ENCODE measurements around the gene NUDT17. TPM values are rescaled to one million over a fixed set of nuclear protein-coding genes. Genes with fewer than 3 reads are reported as not detected.

NUDT17 gene
- total RNA-seq, 2 experiments from 2014 or later: 3.7 to 4.0 TPM

Small RNA genes within 50 kb of the gene (microRNA-seq; reads per million reads assigned to microRNA genes)
- not detected for gene MIR6736 (ENCODE audit: borderline replicate concordance)

Other genes starting within 250 kb of the NUDT17 start
- gene GPR89A, start 237.6 kb upstream of the NUDT17 start, total RNA-seq: 10 to 100 TPM; 17.3 to 21.0 TPM
- gene PDZK1, start 138.3 kb upstream of the NUDT17 start, total RNA-seq: not detected
- under 1 TPM in 1 of 2 experiments, not detected in 1; 0.12 TPM for gene CD160, start 126.1 kb upstream of the NUDT17 start, total RNA-seq
- gene RNF115, start 21.5 kb upstream of the NUDT17 start, total RNA-seq: 10 to 100 TPM; 11.8 to 13.9 TPM
- gene POLR3C, start 21.4 kb upstream of the NUDT17 start, total RNA-seq: 10 to 100 TPM; 34.2 to 42.6 TPM
- gene PIAS3, start 13.5 kb downstream of the NUDT17 start, total RNA-seq: 10 to 100 TPM; 20.0 to 22.0 TPM
- under 1 TPM; 0.30 to 0.55 TPM for gene ANKRD35, start 40.2 kb downstream of the NUDT17 start, total RNA-seq
- gene ITGA10, start 64.4 kb downstream of the NUDT17 start, total RNA-seq: 1 to 10 TPM in 1 of 2 experiments, under 1 TPM in 1; 0.86 to 1.0 TPM
- gene PEX11B, start 73.1 kb downstream of the NUDT17 start, total RNA-seq: 10 to 100 TPM; 22.6 to 26.4 TPM
- gene RBM8A, start 81.9 kb downstream of the NUDT17 start, total RNA-seq: 100 to 1,000 TPM; 293 to 330 TPM
- gene LIX1L, start 112.4 kb downstream of the NUDT17 start, total RNA-seq: 10 to 100 TPM; 44.9 to 49.4 TPM
- 1 to 10 TPM; 5.8 to 6.1 TPM for gene ANKRD34A, start 118.9 kb downstream of the NUDT17 start, total RNA-seq
- 10 to 100 TPM; 19.3 to 22.4 TPM for gene POLR3GL, start 119.1 kb downstream of the NUDT17 start, total RNA-seq
- 100 to 1,000 TPM; 112 TPM for gene TXNIP, start 150.9 kb downstream of the NUDT17 start, total RNA-seq
- not detected for gene HJV, start 176.1 kb downstream of the NUDT17 start, total RNA-seq